Mammary epithelial cell (primary cell): ENCODE data around the gene COL4A1.

Experiments
- EZH2 ChIP-seq: IDR thresholded peaks from 2 replicates; pipeline ENCODE4 v1.6.1; 2012; ENCODE audit warnings: low read length, inconsistent platforms, borderline replicate concordance
- TF ChIP-seq, protein P1 (sequence below), 2 donors: IDR thresholded peaks in 1 of 2; conservative IDR thresholded peaks in 1 of 2; 2 replicates each; pipeline ENCODE4 v1.5.1; 2011 to 2012; ENCODE audit warnings: inconsistent platforms in 2 of 2, low read length in 2 of 2, mild to moderate bottlenecking in 2 of 2, control low read depth in 1 of 2, low read depth in 1 of 2; ENCODE audit not compliant: insufficient read depth in 1 of 2; ENCODE audit errors: extremely low read depth in 1 of 2

DNA sequence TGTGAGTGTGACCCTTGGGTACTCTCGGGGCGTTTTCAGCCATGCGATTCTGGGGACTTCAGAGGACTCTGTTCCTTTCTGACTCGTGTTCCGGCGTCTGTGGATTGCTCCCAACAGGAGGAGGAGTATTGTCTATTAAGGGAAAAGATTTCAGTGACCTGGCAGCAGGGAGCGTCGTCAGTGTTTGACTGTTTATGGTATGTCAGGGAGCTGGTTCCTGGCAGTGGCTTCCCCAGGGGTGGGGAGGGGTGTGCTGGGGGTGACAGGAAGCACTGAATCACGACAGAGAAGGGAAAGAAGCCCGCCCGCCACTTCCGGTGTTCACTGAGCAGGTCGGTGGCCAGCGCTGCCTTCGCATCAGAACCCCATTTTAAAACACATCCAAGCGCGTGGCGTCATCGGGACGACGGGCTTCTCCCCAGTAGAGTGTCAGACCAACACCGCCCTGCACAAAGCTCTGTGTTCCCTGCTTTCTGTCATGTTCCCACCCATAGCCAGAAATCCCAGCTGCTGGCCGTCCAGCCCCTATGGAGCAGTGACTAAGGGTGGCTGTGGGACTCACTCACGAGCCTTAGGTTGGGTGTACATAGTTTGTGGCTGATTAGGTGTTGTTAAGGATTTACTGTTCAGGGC lies 34.0 kb upstream of the COL4A1 start:
- no peak for TF ChIP-seq EZH2
- TF ChIP-seq, protein P1, sequence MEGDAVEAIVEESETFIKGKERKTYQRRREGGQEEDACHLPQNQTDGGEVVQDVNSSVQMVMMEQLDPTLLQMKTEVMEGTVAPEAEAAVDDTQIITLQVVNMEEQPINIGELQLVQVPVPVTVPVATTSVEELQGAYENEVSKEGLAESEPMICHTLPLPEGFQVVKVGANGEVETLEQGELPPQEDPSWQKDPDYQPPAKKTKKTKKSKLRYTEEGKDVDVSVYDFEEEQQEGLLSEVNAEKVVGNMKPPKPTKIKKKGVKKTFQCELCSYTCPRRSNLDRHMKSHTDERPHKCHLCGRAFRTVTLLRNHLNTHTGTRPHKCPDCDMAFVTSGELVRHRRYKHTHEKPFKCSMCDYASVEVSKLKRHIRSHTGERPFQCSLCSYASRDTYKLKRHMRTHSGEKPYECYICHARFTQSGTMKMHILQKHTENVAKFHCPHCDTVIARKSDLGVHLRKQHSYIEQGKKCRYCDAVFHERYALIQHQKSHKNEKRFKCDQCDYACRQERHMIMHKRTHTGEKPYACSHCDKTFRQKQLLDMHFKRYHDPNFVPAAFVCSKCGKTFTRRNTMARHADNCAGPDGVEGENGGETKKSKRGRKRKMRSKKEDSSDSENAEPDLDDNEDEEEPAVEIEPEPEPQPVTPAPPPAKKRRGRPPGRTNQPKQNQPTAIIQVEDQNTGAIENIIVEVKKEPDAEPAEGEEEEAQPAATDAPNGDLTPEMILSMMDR (conservative IDR thresholded peaks at IDR 0.05 in 1 of 2, IDR thresholded peaks at IDR 0.05 in 1 of 2; ENCODE audit: extremely low read depth in 1 of 2, insufficient read depth in 1 of 2, low read depth in 1 of 2, low read length in 2 of 2), result no peak
